K562 (cell line): Measurements from ENCODE around the gene ROBO2. TPM values are rescaled to one million over a fixed set of nuclear protein-coding genes. Genes with fewer than 3 reads are reported as not detected.

Experiments used
- ATAC-seq: fragments of 200-7000 bp; cut with Tn5 transposase; 3 replicates; pipeline ENCODE4 v1.9.1; 2020; ENCODE audit warnings: moderate library complexity
- BruUV-seq: library from RNA; stranded (reverse); fragments of 400-500 nt; replicated peaks from 2 replicates; lab custom pipeline; 2021; lab: Mats Ljungman, UMichigan
- CTCF ChIA-PET: fragments of 300-600 bp; formaldehyde crosslinking; extraction: SDS; loops from one replicate; lab custom pipeline; 2021; ENCODE audit warnings: low intra/inter-chr PET ratio; lab: Yijun Ruan, JAX
- POLR2A ChIA-PET: fragments of 300-600, 350-650 bp; sonication (Branson Sonifier 250); formaldehyde crosslinking; extraction: SDS; loops from one replicate; lab custom pipeline; 2021; ENCODE audit warnings: antibody characterized with exemption, inconsistent platforms; lab: Yijun Ruan, JAX
- DNase-seq, 4 experiments: peaks; one replicate each; pipeline versions ENCODE4 v3.0.0 to v3.0.0-alpha.2; 2011 to 2018; ENCODE audit warnings: low spot score in 3 of 4, mixed read lengths in 3 of 4; ENCODE audit errors: extremely low read depth in 1 of 4
- FAIRE-seq: peaks from 2 replicates; lab custom pipeline; 2011; peaks lifted over from hg19 to GRCh38; lab: Jason Lieb, UNC
- H2AFZ ChIP-seq: 2 replicates; pipeline ENCODE4 v1.6.0; 2011; ENCODE audit warnings: low read depth, low read length, control low read depth, inconsistent platforms
- H3K27ac ChIP-seq: fragments of 200-600 bp; 3 replicates; pipeline ENCODE4 v1.8.0; 2011; ENCODE audit warnings: low read depth, mild to moderate bottlenecking, control low read depth, inconsistent platforms, low read length, moderate library complexity, mixed read lengths; ENCODE audit errors: extremely low read depth
- H3K27me3 ChIP-seq, 2 experiments: fragments of 300-600 bp in 1 of 2; 2 replicates in 1 of 2; 3 replicates in 1 of 2; pipeline versions ENCODE4 v1.6.0 to v1.8.0; 2011; ENCODE audit warnings: inconsistent platforms in 2 of 2, low read length in 2 of 2, mild to moderate bottlenecking in 1 of 2, mixed read lengths in 1 of 2, moderate library complexity in 1 of 2; ENCODE audit not compliant: control insufficient read depth in 2 of 2, insufficient read depth in 2 of 2
- H3K36me3 ChIP-seq: fragments of 300-600 bp; 3 replicates; pipeline ENCODE4 v1.8.0; 2011; ENCODE audit warnings: mild to moderate bottlenecking, low read length, inconsistent platforms; ENCODE audit not compliant: control insufficient read depth, insufficient read depth
- H3K4me1 ChIP-seq, 2 experiments: fragments of 200-600 bp in 1 of 2; replicated peaks in 1 of 2; 2 replicates in 1 of 2; 3 replicates in 1 of 2; pipeline versions ENCODE4 v1.5.1 to v1.8.0; 2011; ENCODE audit warnings: inconsistent platforms in 2 of 2, low read length in 2 of 2, mild to moderate bottlenecking in 1 of 2, mixed read lengths in 1 of 2, moderate library complexity in 1 of 2; ENCODE audit not compliant: control insufficient read depth in 2 of 2, insufficient read depth in 2 of 2
- H3K4me2 ChIP-seq: 2 replicates; pipeline ENCODE4 v1.6.1; 2011; ENCODE audit warnings: low read length, control low read depth, inconsistent platforms, mixed read lengths; ENCODE audit not compliant: insufficient read depth
- H3K4me3 ChIP-seq: fragments of 200-600 bp; sonication (generic), shearing (Covaris generic); 2 replicates; pipeline ENCODE4 v1.5.1; 2016; ENCODE audit warnings: control low read depth, inconsistent platforms
- H3K79me2 ChIP-seq: fragments of 200-600 bp; 3 replicates; pipeline ENCODE4 v1.8.0; 2011; ENCODE audit warnings: low read length, inconsistent platforms; ENCODE audit not compliant: control insufficient read depth, insufficient read depth
- H3K9ac ChIP-seq, 2 experiments: 2 replicates each; pipeline versions ENCODE4 v1.6.0 to v1.6.1; 2011; ENCODE audit warnings: low read depth in 2 of 2, low read length in 2 of 2, control low read depth in 1 of 2, inconsistent platforms in 1 of 2, mild to moderate bottlenecking in 1 of 2, mixed read lengths in 1 of 2; ENCODE audit not compliant: insufficient read depth in 1 of 2
- H3K9me1 ChIP-seq: one replicate; pipeline ENCODE4 v1.6.0; 2011; ENCODE audit warnings: inconsistent platforms, mild to moderate bottlenecking, low read length, moderate library complexity; ENCODE audit not compliant: control insufficient read depth, insufficient read depth
- H3K9me3 ChIP-seq: replicated peaks from 2 replicates; pipeline ENCODE4 v1.5.1; 2011; ENCODE audit warnings: low read depth, low read length, inconsistent platforms; ENCODE audit not compliant: control insufficient read depth, insufficient read depth
- H4K20me1 ChIP-seq: replicated peaks from 2 replicates; pipeline ENCODE4 v1.6.1; 2011; ENCODE audit warnings: low read length, inconsistent platforms, mixed read lengths; ENCODE audit not compliant: control insufficient read depth, insufficient read depth
- ATF4 ChIP-seq: fragments of 450-650 bp; formaldehyde crosslinking; IDR thresholded peaks from 2 replicates; pipeline ENCODE4 v1.4.0; 2022; ENCODE audit warnings: mild to moderate bottlenecking, moderate library complexity
- CEBPB ChIP-seq: fragments of 450-650 bp; IDR thresholded peaks from 2 replicates; pipeline ENCODE4 v1.6.1; 2016; ENCODE audit warnings: missing genetic modification characterization, missing compliant biosample characterization
- FIP1L1 ChIP-seq: fragments of 200-400 bp; formaldehyde crosslinking; IDR thresholded peaks from 2 replicates; pipeline ENCODE4 v1.6.1; 2018; ENCODE audit warnings: mild to moderate bottlenecking, low read depth, low read length; ENCODE audit not compliant: poor library complexity, severe bottlenecking
- KDM1A ChIP-seq, 2 experiments: fragments of 450-650 bp; IDR thresholded peaks; 2 replicates each; pipeline ENCODE4 v1.6.1; 2016; ENCODE audit warnings: mild to moderate bottlenecking in 2 of 2
- NFE2L1 ChIP-seq: fragments of 450-650 bp; IDR thresholded peaks from 2 replicates; pipeline ENCODE4 v1.6.1; 2016; ENCODE audit warnings: missing genetic modification characterization, low read depth, mild to moderate bottlenecking, missing compliant biosample characterization, moderate library complexity, borderline replicate concordance
- RBM15 ChIP-seq: fragments of 200-400 bp; formaldehyde crosslinking; IDR thresholded peaks from 2 replicates; pipeline ENCODE4 v1.6.1; 2018; ENCODE audit warnings: mild to moderate bottlenecking, low read length, moderate library complexity; ENCODE audit not compliant: insufficient read depth
- SAFB ChIP-seq: fragments of 200-400 bp; formaldehyde crosslinking; IDR thresholded peaks from 2 replicates; pipeline ENCODE4 v1.6.1; 2017; ENCODE audit warnings: low read depth, low read length, borderline replicate concordance
- SMAD2 ChIP-seq: fragments of 150-350 bp; IDR thresholded peaks from 2 replicates; pipeline ENCODE4 v1.6.1; 2014; ENCODE audit warnings: low read depth, mild to moderate bottlenecking, low read length
- TARDBP ChIP-seq: fragments of 450-650 bp; IDR thresholded peaks from 2 replicates; pipeline ENCODE4 v1.6.1; 2016
- ZNF146 ChIP-seq: IDR thresholded peaks from one replicate; pipeline ENCODE4 v1.6.1; 2018; ENCODE audit warnings: missing compliant biosample characterization; ENCODE audit not compliant: unreplicated experiment
- ZNF277 ChIP-seq: fragments of 250-450 bp; sonication (Bioruptor Pico); IDR thresholded peaks from 2 replicates; pipeline ENCODE4 v1.8.0; 2022; ENCODE audit warnings: inconsistent platforms, mild to moderate bottlenecking, moderate library complexity, borderline replicate concordance
- ZNF318 ChIP-seq, 2 experiments: fragments of 450-650 bp; IDR thresholded peaks; 2 replicates each; pipeline ENCODE4 v1.6.1; 2016; ENCODE audit warnings: mild to moderate bottlenecking in 2 of 2, borderline replicate concordance in 1 of 2, low read depth in 1 of 2, moderate library complexity in 1 of 2
- ZNF551 ChIP-seq: fragments of 250-450 bp; sonication (Bioruptor Pico); IDR thresholded peaks from 2 replicates; pipeline ENCODE4 v1.5.0; 2021; ENCODE audit warnings: mild to moderate bottlenecking, moderate library complexity
- WGBS: fragments of 100-300 bp; shearing (Covaris generic); methylation state at CpG from one replicate; pipeline ENCODE4 v1.1.6; 2016; ENCODE audit warnings: low coverage, mixed read lengths; ENCODE audit not compliant: insufficient coverage; ENCODE audit errors: missing lambda C conversion rate; 5-methylcytosine and 5-hydroxymethylcytosine counted together
- in situ Hi-C: fragments of 300-500 bp; cut with MboI; formaldehyde crosslinking; loops from 4 replicates; pipeline ENCODE4 v1.15.0; 2018; ENCODE audit warnings: inconsistent platforms, mixed read lengths
- intact Hi-C: fragments of 100-400 bp; cut with micrococcal nuclease; formaldehyde crosslinking; loops from 2 replicates; pipeline ENCODE4 v1.14.2; 2022
- polyA plus RNA-seq, 8 experiments: library from polyadenylated mRNA; depleted of rRNA in 4 of 8; stranded (reverse) in 5 of 8; unstranded in 3 of 8; fragments of >200 nt; fragmentation: Nextera tagmentation in 2 of 8; fragmentation: Illumina TruSeq in 1 of 8; extraction: Ambion mirVana in 2 of 8; extraction: Trizol in 1 of 8; gene quantifications; 2 replicates each; pipeline versions ENCODE4 v1.2.1 to v1.2.3, GENCODE V29; 2011 to 2014; ENCODE audit warnings: inconsistent platforms in 1 of 8, missing spikeins in 1 of 8
- total RNA-seq, 7 experiments: library from RNA; depleted of rRNA in 6 of 7; stranded (reverse); fragments of >200 nt in 6 of 7; fragmentation: Illumina TruSeq in 2 of 7; extraction: Trizol in 2 of 7; gene quantifications; 2 replicates each; pipeline versions ENCODE4 v1.2.1 to v1.2.3, GENCODE V29; 2011 to 2021; ENCODE audit warnings: low replicate concordance in 1 of 7

Gene ROBO2
- total and polyA plus RNA-seq, 9 of the 15 experiments (the other 6 are each of a cell fraction or from before 2014, with no cell fraction given): 0.84 to 3.0 (median 1.7) TPM

- no TSS peak for BruUV-seq
- intact Hi-C loops (no loop called here), in situ Hi-C loops (no loop called here)
- Histone ChIP-seq H4K20me1 (no peaks in the 10 kb centered on the region), H3K4me2 (no peak overlapping the region), H3K27me3 (no peaks in the 10 kb centered on the region), H3K4me1 (no peaks in the 10 kb centered on the region; a peak in 1 of 5 replicates), H3K79me2 (no peaks in the 10 kb centered on the region), H3K9me1 (no peaks in the 10 kb centered on the region), H3K4me3 (no peak overlapping the region), H3K27ac (no peak overlapping the region), H2AFZ (no peak overlapping the region), H3K36me3 (no peaks in the 10 kb centered on the region), H3K9ac (no peak overlapping the region), H3K9me3 (no peaks in the 10 kb centered on the region)
- CTCF ChIA-PET: no interaction called here
- ATAC-seq (no peak), FAIRE-seq (no peak), DNase-seq (peak in 1 of 4 experiments; percentile 20)
- TF ChIP-seq ZNF318 (IDR thresholded peaks at IDR 0.05; ENCODE audit: borderline replicate concordance in 1 of 2, low read depth in 1 of 2): no peak
- no peak for TF ChIP-seq SAFB
- no peak for TF ChIP-seq ATF4 (CRISPR knock-in tag)
- TF ChIP-seq SMAD2: no peak
- TF ChIP-seq FIP1L1: no peak
- TF ChIP-seq ZNF277 (CRISPR knock-in tag): no peak
- no peak for TF ChIP-seq ZNF146 (CRISPR knock-in tag)
- no peak for TF ChIP-seq ZNF551 (CRISPR knock-in tag)
- TF ChIP-seq TARDBP: no peak
- TF ChIP-seq KDM1A (IDR thresholded peaks at IDR 0.05): no peak
- TF ChIP-seq RBM15: no peak
- TF ChIP-seq CEBPB (tag): no peak
- no peak for TF ChIP-seq NFE2L1 (tag)
- 3% methylated on average over 3 of the region's 8 CpGs for whole genome bisulfite sequencing
- POLR2A ChIA-PET: no interaction called here
Measured at GRCh38 chr3:77281721-77282120, 241.8 kb downstream of the ROBO2 start.
